CD1c-positive myeloid dendritic cell (primary cell): ENCODE measurements around the gene LGR4.
"Not testable (repeated sequence)": the region's sequence is repeated elsewhere in the genome, so short reads cannot be mapped to it uniquely, and the experiment has no call there.

Source experiments
- DNase-seq: peaks from one replicate; pipeline ENCODE4 v3.0.0-alpha.2; 2016; ENCODE audit errors: extremely low spot score

The LGR4 gene

DNA sequence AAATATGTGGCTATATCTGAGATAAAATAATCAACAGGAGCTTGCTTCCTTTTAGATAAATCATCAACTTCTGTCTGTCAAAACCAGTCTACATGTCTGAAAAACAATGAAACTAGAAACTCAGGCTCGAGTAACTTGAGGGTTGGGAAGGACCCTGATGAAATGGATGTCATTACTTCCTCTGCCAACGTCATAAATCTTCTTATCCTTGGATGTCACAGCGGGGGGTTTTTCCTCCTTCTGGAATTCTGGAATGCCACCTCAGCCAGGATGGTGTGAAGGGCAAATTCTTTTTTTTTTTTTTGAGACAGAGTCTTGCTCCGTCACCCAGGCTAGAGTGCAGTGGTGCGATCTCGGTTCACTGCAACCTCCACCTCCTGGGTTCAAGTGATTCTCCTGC lies 13.4 kb downstream of the LGR4 start:
- DNase-seq, result no peak

DNA sequence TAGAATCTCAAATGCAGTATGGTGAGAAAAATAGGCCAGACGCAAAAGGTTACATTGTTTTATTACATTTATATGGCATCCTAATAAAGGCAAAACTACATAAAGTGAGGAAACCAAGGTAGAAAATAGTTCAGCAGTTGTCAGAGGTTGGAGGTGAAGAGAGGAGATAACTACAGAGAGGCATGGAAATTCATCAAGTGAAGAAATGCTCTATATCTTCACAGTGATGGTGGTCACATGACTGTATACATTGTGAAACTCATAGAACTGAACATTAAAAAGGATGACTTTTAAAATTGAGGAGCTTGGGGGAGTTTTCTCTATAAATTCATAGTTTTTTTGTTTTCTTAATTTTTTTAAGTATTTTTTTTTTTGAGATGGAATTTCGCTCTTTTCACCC lies 14.4 kb downstream of the LGR4 start:
- DNase-seq, result no peak

DNA sequence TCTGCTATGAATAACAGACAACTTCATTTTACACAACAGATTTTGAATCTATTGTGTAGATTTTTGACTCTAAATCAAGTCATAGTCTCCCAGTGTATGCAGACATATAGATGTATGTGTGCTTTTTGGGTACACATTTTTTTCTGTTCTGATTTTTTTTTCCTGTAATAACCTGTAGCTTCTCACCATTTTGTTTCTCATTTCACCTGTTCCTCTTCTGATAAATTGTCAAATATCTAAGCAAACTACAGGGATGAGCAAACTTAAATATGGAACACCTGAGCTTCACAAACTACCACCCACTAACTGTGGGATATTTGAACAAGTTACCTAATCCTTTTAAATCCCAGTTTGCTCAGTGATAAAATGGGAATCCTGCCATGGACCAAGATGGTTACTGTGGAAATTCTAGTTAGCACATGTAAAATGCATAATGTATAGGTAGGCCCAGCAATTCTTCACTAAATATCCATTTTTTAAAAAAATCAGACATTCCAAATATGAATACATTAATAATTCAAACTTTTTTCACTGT lies 15.7 kb downstream of the LGR4 start:
- no peak for DNase-seq

DNA sequence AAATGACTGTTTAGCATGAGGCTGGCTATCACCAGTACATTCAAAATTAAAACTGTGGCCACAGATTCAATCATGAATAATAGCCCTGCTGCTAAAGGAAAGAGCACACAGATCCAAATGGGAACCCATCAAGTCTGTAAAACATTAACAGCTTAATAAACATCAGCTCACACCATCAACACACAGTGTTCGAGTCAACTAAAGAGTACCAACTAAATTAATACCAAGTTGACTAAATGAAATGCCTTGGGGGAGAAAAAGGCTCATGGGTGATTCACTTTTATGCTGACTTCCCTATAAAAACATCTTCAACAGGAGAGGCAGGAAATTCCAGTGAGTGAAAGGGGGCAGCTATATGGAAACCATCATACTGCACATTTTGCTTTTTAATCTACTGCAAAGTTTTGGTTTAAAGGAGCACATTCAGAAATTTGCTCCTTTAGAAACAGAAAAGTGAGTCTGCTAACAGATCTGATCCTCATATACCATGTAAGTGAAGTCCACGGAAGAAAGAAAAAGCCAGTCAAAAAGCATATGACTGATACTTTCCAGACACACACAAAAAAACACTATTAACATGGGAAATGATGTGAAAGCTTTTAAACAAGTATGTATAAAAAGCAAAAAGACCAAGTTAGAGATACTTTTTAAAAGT lies 16.3 kb downstream of the LGR4 start:
- no peak for DNase-seq

DNA sequence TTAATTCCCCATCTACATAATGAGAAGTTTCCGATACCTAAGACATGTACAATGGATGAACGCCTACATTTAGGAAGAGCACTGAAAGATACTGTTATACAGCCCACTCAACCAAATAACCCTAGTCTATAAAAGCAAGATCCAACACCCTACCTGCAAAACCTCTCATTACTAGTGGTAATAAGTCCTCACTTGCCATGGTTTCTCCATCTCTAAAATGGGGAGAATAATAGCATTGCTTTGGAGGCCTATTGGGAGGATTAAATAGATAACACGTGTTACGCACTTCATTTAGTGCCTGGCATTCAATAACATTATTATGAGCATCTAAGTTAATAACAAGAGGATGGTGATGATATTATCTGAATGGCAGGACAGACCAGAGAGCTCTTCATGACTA lies 16.9 kb downstream of the LGR4 start:
- no peak for DNase-seq

DNA sequence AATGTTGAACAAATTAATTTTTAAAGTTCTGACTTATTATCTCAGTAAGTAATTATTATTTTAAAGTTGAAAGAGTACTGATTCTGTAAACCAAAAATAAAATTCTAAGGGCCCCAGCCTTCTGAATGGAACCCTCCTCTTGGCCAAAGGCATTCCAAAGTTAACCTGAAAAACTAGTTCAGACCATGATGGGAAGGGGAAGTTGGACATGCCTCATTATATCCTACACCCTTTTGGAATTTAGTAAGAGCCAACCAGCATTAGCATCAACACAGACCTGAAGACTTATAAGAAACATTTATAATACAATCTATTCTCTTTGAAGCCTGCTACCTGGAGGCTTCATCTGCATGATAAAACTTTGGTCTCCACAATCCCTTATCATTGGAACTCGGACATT lies 18.9 kb downstream of the LGR4 start:
- no peak for DNase-seq

DNA sequence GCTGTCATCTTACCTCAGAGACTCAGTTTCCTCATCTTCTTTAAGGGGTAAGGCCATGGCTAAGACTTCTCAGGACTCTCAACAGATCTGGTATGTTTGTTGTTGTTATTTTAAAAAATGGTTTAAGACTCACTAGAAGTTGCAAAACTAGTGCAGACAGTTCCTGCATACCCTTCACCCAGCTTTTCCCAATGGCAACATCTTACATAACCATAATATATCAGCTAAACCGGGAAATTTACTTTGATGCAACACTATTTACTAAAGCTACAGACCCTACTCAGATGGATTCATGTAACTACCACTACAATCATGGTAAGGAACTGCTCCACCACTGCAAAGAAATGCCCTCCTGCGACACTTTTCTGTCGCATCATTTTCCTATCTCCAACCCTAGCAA lies 20.4 kb downstream of the LGR4 start:
- DNase-seq, result no peak

DNA sequence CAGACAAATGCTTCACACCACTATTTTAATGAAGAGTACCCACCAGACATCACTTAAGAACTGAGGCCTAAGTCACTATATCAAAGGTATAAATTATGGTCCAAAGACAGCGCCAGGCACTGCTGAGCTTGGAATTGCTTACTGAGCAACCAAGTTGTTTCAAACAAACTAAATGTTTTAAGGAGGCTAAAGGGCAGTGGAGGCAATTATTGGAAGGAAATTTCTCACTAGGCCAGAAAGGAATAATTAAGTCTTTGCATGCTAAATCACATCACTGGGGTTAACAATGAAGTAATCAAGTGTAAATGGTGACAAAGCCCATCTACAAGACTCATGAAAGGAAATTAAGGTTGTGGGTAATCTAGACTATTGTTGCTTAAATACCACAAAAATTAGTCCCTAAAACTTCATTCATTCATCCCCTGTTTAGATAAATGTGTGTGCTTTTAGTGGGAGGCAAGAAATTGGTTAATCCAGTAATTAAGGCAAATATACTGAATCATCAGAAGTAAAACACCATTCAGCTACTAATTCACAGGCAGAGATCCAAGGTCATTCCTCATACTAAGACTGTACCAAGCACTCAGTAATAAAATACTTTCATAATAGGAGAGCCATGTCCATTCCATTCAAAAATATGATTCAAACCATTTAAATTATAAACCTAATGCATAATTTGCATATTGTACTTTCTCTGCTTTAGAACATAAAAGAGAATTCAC lies 21.2 kb downstream of the LGR4 start:
- DNase-seq, result no peak

DNA sequence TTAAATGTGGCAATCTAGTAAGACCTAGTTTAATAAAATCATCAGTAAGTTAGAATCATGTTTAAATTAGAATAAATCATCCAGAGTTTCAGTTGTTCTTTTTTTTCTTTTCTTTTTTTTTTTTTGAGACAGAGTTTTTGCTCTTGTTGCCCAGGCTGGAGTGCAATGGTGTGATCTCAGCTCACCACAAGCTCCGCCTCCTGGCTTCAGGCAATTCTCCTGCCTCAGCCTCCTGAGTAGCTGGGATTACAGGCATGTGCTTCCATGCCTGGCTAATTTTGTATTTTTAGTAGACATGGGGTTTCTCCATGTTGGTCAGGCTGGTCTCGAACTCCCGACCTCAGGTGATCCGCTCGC lies 24.4 kb downstream of the LGR4 start:
- not testable (repeated sequence) for DNase-seq

DNA sequence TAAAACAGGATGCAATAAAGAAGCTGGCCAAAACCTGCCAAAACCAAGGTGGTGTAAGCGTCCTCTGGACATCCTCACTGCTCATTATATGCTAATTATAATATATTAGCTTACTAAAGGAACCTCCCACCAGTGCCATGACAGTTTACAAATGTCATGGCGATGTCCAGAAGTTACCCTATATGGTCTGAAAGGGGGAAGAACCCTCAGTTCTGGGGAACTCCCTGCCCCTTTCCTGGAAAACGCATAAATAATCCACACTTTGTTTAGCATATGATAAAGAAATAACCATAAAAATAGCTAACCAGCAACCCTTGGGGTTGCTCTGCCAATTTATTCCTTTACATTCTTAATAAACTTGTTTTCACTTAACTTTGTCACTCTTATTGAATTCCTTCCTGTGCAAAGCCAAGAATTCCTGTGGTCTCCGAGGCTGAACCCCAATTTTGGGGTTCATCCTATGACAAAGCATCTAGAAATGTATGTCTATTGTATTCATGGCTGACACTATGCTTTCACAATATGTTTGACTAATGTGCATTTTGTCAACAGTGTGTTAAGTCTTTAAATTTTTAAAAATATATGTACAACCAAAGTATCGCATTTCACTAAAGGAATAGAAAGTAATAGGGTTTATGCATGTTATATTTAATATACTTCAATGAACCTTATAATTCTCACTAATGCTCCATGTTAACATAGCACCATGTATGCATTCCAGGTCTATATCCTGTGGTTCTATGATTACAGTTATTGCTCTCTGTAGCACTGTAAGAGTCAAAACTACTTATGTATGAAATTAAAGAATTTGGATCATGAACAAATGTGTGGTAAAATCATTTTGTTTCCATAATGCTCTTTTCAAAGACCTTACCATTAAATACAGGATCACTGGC lies 25.1 kb downstream of the LGR4 start:
- no peak for DNase-seq

DNA sequence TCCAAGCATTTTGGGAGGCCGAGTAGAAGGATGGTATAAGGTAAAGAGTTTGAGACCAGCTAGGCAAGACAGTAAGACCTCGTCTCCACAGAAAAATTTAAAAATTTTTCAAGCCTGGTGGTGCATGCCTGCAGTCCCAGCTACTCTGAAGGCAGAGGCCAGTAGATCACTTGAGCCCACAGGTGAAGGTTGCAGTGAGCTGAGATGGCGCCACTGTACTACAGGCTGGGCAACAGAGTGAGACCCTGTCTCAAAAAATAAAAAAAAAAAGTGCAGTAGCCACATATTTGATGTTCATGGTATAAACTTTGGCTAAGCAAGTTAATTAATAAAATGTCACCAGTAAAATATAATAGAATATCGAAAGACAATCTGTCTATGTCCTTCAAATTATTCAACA lies 27.0 kb downstream of the LGR4 start:
- DNase-seq, result no peak

DNA sequence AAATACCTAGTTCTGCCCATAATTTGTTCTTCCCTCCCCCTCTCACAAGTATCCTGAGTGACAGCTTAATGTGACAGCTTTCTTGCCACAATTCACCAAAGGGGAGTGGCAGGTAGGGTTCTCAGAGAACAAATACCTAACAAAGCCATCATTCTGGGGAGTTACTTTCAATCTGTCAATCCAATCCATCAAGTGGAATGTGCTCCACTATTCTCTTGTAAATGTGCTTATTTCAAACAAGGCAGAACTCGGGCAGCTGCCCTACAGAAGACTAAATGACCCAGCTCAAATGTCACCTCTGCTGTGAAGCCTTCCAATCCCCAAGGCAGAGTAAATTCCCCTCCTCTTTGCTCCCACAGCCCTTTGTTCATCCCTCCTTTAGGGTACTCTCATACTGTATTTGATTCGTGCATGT lies 27.8 kb downstream of the LGR4 start:
- no peak for DNase-seq

DNA sequence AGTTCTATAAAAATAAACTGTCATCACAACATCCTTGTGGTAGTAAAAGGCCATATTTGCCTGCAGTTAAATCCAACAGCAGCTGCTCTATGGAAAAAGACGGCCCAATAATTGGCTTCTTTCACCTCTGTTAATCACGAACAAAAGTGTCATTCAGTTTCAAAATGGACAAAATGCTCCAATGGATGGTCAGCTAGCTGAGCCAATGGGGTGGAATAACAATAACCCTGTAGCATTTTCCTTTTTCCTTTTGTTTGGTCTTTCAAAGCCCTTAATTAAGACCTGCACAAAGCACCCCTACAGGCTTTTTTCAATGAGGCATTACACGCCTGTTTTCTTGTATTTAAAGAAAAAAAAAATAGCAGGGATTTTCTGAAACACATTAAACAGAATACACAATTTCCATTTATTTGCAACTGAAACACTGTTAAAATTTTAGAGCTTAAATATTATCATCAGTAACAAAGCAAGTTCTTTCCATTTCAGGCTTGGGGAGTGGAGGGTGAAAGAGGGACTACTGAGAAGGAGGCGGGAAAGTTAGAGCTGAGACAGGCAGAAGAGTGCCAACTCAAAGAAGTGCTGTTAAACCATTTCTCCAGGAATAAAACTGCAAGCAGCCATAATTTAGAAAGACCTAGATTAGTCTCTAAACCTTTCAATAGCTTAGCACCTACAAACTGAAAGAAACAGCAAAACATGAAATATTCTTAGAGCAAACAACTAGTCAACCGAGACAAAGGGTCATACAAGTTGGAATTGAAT lies 28.7 kb downstream of the LGR4 start:
- DNase-seq, result no peak

DNA sequence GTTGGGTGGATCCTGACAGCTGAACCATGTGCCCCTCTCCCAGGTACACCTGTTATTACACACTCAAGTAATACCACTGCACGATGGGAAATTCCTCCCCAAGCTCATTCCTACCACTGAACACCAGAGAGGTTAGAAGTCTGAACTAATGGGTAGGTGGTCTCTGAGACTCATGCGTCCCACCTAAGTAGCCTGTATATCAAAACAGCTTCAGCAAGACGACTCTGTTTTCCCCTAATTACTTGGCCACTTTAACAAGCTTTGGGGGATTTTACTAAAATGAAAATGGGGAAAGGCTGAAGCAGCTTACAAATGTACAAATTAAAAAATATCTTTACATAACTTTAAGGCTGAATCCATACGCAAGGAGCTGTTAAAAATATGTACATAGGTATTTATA lies 29.4 kb downstream of the LGR4 start:
- no peak for DNase-seq

DNA sequence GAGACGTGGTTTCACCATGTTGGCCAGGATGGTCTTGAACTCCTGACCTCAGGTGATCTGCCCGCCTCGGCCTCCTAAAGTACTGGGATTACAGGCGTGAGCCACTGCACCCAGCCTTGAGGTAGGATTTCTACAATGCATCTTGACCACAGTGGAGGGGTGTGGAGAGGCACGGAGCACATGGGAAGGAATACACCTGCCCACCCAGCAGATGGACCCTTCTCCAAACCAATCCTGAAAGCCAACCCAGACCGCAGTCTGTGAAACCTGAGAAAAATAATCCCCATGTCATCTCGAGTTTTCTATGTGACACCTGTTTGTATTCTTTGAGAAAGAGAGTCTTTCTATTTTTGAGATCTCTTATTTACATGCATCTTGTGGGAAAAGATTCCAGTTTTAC lies 32.5 kb downstream of the LGR4 start:
- DNase-seq, result no peak

DNA sequence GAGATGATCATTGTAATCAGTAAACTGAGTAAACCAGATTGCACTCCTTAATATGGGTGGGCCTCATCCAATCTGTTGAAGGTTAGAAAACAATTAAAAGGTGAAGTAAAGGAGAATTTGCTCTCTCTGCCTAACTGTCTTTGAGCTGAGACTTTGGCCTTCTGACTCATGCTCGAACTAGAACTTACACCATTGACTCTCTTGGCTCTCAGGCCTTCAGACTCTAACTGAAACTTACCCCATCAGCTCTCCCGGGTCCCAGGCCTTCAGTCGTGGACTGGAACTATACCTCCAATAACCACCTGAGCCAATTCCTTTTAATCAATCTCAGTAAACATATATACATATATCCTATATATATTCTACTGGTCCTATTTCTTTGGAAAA lies 34.0 kb downstream of the LGR4 start:
- DNase-seq, result no peak

DNA sequence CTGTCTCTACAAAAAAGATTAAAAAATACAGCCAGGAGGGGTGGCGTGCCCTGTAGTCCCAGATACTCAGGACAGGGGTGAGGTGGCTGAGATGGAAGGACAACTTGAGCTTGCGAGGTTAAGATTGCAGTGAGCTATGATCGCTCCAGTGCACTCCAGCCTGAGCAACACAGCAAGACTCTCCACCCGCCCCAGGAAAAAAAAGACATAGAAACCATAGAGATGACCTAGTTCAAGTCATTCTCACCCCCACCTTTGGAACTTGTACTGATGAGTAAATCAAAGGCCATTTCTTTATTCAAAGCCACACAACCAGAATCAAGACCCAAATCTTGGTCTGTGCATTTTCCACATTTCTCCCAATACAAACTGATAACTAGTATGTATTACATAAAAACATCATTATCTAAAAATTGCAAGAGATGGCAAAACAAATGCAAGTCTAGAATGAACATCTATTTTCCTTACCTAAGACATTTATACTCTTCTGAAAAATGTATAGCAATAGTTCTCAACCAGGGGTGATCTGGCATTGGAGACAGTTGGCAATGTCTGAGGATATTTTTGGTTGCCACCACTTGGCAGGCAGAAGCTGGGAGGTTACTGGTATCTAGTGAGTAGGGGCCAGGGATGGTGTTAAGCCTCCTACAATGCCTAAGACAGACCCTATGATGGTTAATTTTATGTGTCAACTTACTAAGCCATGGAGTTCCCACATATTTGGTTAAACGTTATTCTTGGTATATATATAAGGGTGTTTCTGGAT lies 34.6 kb downstream of the LGR4 start:
- no peak for DNase-seq

DNA sequence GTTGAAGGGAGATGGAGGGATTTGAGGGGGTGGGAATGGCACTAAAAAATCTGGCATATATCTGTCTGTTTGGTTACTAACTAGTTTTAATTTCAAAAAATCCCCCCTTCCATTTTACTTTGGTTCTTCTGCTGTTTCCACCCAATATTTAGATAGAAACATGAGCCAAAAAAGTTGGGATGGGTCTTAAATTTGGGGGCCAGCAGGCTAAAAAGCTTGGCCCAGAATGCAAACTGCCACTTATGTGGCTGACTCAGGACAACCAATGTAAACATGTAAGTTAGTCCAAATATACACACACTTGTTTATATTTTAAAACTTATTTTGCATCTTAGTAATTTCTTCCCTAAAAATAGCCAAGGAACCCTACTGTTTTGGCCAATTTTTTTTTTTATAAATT lies 35.7 kb downstream of the LGR4 start:
- DNase-seq, result no peak

DNA sequence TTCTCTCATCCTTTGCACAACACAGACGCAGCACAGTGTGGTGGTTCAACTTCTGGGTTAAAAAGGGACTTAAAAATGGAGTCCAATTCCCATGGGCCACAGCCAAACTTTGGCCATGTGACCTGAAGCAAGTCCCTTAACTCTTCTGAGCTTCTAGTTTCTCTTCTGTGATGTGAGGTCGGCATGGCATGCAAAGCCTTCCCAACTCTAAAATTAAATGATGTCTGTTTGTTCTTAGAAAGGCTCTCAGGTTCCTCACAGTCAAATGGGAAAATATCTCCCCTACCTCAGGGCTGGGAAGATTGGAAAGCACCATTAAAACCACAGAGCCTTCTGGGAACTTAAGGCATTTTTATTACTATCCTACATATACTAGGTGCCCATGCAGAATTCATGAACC lies 38.8 kb downstream of the LGR4 start:
- no peak for DNase-seq

DNA sequence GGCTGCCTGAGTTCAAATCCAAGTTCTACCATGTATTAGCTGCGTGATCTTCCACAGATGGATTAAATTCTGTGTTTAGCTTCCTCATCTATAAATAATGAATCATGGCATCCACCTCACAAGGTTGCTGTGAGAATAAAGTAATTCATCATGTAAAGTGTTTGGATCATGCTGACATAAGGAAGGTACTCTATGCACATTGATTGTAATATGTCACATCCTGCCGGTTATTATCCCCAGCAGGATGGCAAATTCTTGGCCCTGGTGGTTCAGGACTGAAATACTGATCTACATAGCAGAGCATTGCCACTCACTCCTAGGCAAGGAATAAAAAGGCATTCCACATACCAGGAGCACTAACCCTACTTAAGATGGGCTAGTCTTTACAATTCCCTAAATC lies 40.8 kb downstream of the LGR4 start:
- DNase-seq, result no peak

DNA sequence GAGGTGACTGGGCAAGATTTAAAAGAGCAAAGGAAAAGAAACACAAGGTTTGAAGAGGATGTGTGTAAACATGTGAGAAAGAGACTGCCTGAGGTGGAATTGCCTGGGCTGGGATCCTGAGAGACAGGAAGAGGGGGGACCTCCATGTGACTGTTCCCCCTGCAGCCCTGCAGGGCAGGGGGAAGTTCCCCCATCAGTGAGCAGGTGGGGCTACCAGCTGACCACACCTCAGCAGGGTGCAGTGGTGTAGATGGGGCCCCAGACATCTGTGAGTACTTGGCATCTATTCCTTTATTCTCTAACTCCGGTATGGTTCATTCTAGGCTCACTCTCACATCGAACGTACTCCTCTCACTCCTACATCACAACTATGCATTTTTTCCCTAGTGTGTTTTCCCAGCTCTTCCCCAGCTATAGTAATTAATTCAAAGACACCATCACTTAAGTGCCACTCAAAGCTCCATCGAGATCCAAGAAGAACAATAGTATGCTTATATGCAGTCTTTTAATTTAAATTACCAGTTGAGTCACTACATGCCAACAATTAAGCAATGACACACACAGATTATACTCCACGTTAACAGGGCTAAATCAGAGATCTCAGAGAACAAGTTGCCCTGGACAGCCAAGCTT lies 42.7 kb downstream of the LGR4 start:
- no peak for DNase-seq
